ENCODE results near the gene EVC.

GRCh38 chr4:5821665-5822358 lies 110.8 kb downstream of the EVC start:
- TF ChIP-seq CTCF (conservative IDR thresholded peaks at IDR 0.05 in 1 of 2, IDR thresholded peaks at IDR 0.05 in 1 of 2; ENCODE audit: low read depth in 1 of 2, low read length in 2 of 2) = peak; percentile 51 to 64
- TF ChIP-seq EZH2 (IDR thresholded peaks at IDR 0.05; ENCODE audit: low read length, missing control alignments) = no peak

Data from fibroblast of lung (primary cell).